ENCODE measurements around the gene ADAT3.

The ADAT3 gene

GRCh38 chr19:1962674-1963073 lies 57.5 kb downstream of the ADAT3 start:
- DNase-seq, result no peak

Data from SIG-M5 (cell line).